Neural cell (in vitro differentiated cells): Measurements from ENCODE around the gene FKBP1A. TPM values are rescaled to one million over a fixed set of nuclear protein-coding genes. Genes with fewer than 3 reads are reported as not detected.

ENCODE experiments used
- H2AFZ ChIP-seq: fragments of 200-600, 300-800 bp; sonication (generic), shearing (Covaris generic); 2 replicates; pipeline ENCODE4 v1.6.0; 2014; ENCODE audit warnings: low read depth, mild to moderate bottlenecking, antibody characterized with exemption, low read length, moderate library complexity
- H3F3A ChIP-seq: fragments of 200-600 bp; shearing (Covaris generic); 2 replicates; pipeline ENCODE4 v1.6.1; 2016; ENCODE audit warnings: mild to moderate bottlenecking, moderate library complexity, mixed read lengths, antibody characterized with exemption, low read length; ENCODE audit not compliant: insufficient read depth, poor library complexity, severe bottlenecking
- H3K27ac ChIP-seq: fragments of 200-600, 300-800 bp; sonication (generic), shearing (Covaris generic); 2 replicates; pipeline ENCODE4 v1.5.1; 2014; ENCODE audit warnings: mild to moderate bottlenecking, low read length, moderate library complexity
- H3K27me3 ChIP-seq: fragments of 300-800, 200-600 bp; sonication (generic), shearing (Covaris generic); 2 replicates; pipeline ENCODE4 v1.6.0; 2014; ENCODE audit warnings: mild to moderate bottlenecking, low read depth, low read length, moderate library complexity; ENCODE audit not compliant: insufficient read depth
- H3K36me3 ChIP-seq: fragments of 300-800, 200-600 bp; sonication (generic), shearing (Covaris generic); 2 replicates; pipeline ENCODE4 v1.5.1; 2014; ENCODE audit warnings: mild to moderate bottlenecking, antibody characterized with exemption, low read length, moderate library complexity; ENCODE audit not compliant: insufficient read depth
- H3K4me2 ChIP-seq: fragments of 300-800, 200-600 bp; sonication (generic), shearing (Covaris generic); 2 replicates; pipeline ENCODE4 v1.6.0; 2014; ENCODE audit warnings: mild to moderate bottlenecking, low read length
- H3K4me3 ChIP-seq: fragments of 300-800, 200-600 bp; sonication (generic), shearing (Covaris generic); 2 replicates; pipeline ENCODE4 v1.5.1; 2014; ENCODE audit warnings: mild to moderate bottlenecking, low read length, moderate library complexity
- H3K79me2 ChIP-seq: fragments of 200-600 bp; shearing (Covaris generic); replicated peaks from 2 replicates; pipeline ENCODE4 v1.6.0; 2014; ENCODE audit warnings: mild to moderate bottlenecking, low read length, moderate library complexity; ENCODE audit not compliant: insufficient read depth
- H3K9ac ChIP-seq: fragments of 300-800, 200-600 bp; sonication (generic), shearing (Covaris generic); 2 replicates; pipeline ENCODE4 v1.6.1; 2016; ENCODE audit warnings: mild to moderate bottlenecking, low read length, mixed read lengths
- H3K9me2 ChIP-seq: fragments of 200-600 bp; shearing (Covaris generic); 2 replicates; pipeline ENCODE4 v1.6.1; 2016; ENCODE audit warnings: mild to moderate bottlenecking, low read length, mixed read lengths; ENCODE audit not compliant: insufficient read depth
- H3K9me3 ChIP-seq: fragments of 200-600, 300-800 bp; sonication (generic), shearing (Covaris generic); 2 replicates; pipeline ENCODE4 v1.6.1; 2016; ENCODE audit warnings: mild to moderate bottlenecking, mixed run types, low read length, moderate library complexity, mixed read lengths
- H4K20me1 ChIP-seq: fragments of 200-600 bp; shearing (Covaris generic); 2 replicates; pipeline ENCODE4 v1.6.1; 2016; ENCODE audit warnings: mild to moderate bottlenecking, mixed run types; ENCODE audit not compliant: insufficient read depth
- CTCF ChIP-seq: fragments of 450-650 bp; IDR thresholded peaks from 2 replicates; pipeline ENCODE4 v1.5.1; 2014; ENCODE audit warnings: antibody characterized with exemption, mild to moderate bottlenecking, moderate library complexity; ENCODE audit not compliant: poor library complexity, severe bottlenecking
- EP300 ChIP-seq: fragments of 450-650 bp; conservative IDR thresholded peaks from 2 replicates; pipeline ENCODE4 v1.6.1; 2014; ENCODE audit warnings: antibody characterized with exemption, mild to moderate bottlenecking, moderate library complexity; ENCODE audit not compliant: poor library complexity, severe bottlenecking
- EZH2 ChIP-seq: fragments of 200-600, 300-800 bp; shearing (Covaris generic), sonication (generic); IDR thresholded peaks from 2 replicates; pipeline ENCODE4 v1.6.1; 2014; ENCODE audit warnings: antibody characterized with exemption, low read length, borderline replicate concordance, mild to moderate bottlenecking; ENCODE audit not compliant: insufficient read depth, poor library complexity, severe bottlenecking
- MXI1 ChIP-seq: fragments of 450-650 bp; conservative IDR thresholded peaks from 2 replicates; pipeline ENCODE4 v1.6.1; 2014; ENCODE audit warnings: antibody characterized with exemption, mild to moderate bottlenecking; ENCODE audit not compliant: poor library complexity, severe bottlenecking
- POLR2AphosphoS5 ChIP-seq: IDR thresholded peaks from 2 replicates; pipeline ENCODE4 v1.6.1; 2012
- RAD21 ChIP-seq: fragments of 450-650 bp; conservative IDR thresholded peaks from 2 replicates; pipeline ENCODE4 v1.6.1; 2014; ENCODE audit warnings: antibody characterized with exemption, mild to moderate bottlenecking, moderate library complexity
- REST ChIP-seq: IDR thresholded peaks from 2 replicates; pipeline ENCODE4 v1.6.1; 2012; ENCODE audit warnings: borderline replicate concordance
- SMC3 ChIP-seq: fragments of 450-650 bp; conservative IDR thresholded peaks from 2 replicates; pipeline ENCODE4 v1.6.1; 2014; ENCODE audit warnings: antibody characterized with exemption, mild to moderate bottlenecking, moderate library complexity; ENCODE audit not compliant: poor library complexity
- TAF1 ChIP-seq: IDR thresholded peaks from 2 replicates; pipeline ENCODE4 v1.6.1; 2012; ENCODE audit warnings: low read depth
- polyA plus RNA-seq: library from polyadenylated mRNA; depleted of rRNA; stranded (reverse); fragments of >200 nt; gene quantifications from 2 replicates; pipeline ENCODE4 v1.2.3, GENCODE V29; 2014

FKBP1A gene
- polyA plus RNA-seq, 1 donor from 2014 or later, result 150 TPM

- Histone ChIP-seq H3K9me2 (no peaks in the 10 kb centered on the region), H3K27ac (no peak overlapping the region), H3F3A (no peaks in the 10 kb centered on the region), H3K79me2 (peaks cover 46% of the 10 kb centered on the region), H2AFZ (no peak overlapping the region), H3K4me2 (no peak overlapping the region), H3K9ac (no peak overlapping the region), H4K20me1 (no peaks in the 10 kb centered on the region), H3K27me3 (no peaks in the 10 kb centered on the region), H3K9me3 (no peaks in the 10 kb centered on the region), H3K36me3 (no peaks in the 10 kb centered on the region), H3K4me3 (no peak overlapping the region)
- TF ChIP-seq EP300 (no peak), REST (no peak), RAD21 (no peak), TAF1 (no peak), EZH2 (no peak), CTCF (no peak), SMC3 (no peak), POLR2AphosphoS5 (no peak), MXI1 (no peak)
These were observed 14.1 kb downstream of the FKBP1A start for GRCh38 chr20:1378735-1379125.

GRCh38 chr20:1377984-1378734, 14.7 kb downstream of the FKBP1A start:
- Histone ChIP-seq H3K9me2 (no peaks in the 10 kb centered on the region), H3K9me3 (no peaks in the 10 kb centered on the region), H2AFZ (no peak overlapping the region), H3K4me2 (no peak overlapping the region), H3K27me3 (no peaks in the 10 kb centered on the region), H4K20me1 (no peaks in the 10 kb centered on the region), H3K4me3 (no peak overlapping the region), H3K36me3 (no peaks in the 10 kb centered on the region), H3K79me2 (peaks cover 41% of the 10 kb centered on the region), H3K27ac (no peak overlapping the region), H3F3A (no peaks in the 10 kb centered on the region), H3K9ac (no peak overlapping the region)
- TF ChIP-seq RAD21 (no peak), CTCF (no peak)
